ENCODE measurements around the gene ZBTB12. TPM values are rescaled to one million over a fixed set of nuclear protein-coding genes. Genes with fewer than 3 reads are reported as not detected.
A peak's percentile ranks its signal among the peaks of the same experiment; 100 is the strongest.

ZBTB12 gene
- total and polyA plus RNA-seq, 2 of the 13 experiments (the other 11 are each of a cell fraction or from before 2014, with no cell fraction given), result 4.8 to 6.0 TPM

- H3K4me1 ChIP-seq (ENCODE audit: insufficient read depth, low read length), result peaks cover 35% of the 10 kb centered on the region
- H3K4me2 ChIP-seq (ENCODE audit: low read depth, low read length), result peak overlapping the region; percentile 48
- no peaks in the 10 kb centered on the region for H3K27me3 ChIP-seq (ENCODE audit: control insufficient read depth in 1 of 2, insufficient read depth in 2 of 2, low read length in 2 of 2)
- H3K9ac ChIP-seq (ENCODE audit: insufficient read depth, low read depth, low read length), result peak overlapping the region; percentile 8
- no peak overlapping the region for H3K4me3 ChIP-seq (replicated peaks in 1 of 3; ENCODE audit: insufficient read depth in 1 of 3, low read depth in 2 of 3, low read length in 3 of 3)
- no peaks in the 10 kb centered on the region for H3K9me3 ChIP-seq (ENCODE audit: low read length)
- in situ Hi-C loops (cut with HindIII; ENCODE audit: extremely low pct_ligation_motif_present, low pct_unique_long_range_greater_than_20kb), result no loop called here
- FAIRE-seq (no peak), DNase-seq (ENCODE audit: low spot score) (no peak), ATAC-seq (peak; percentile 9)
- CTCF ChIA-PET (ENCODE audit: low intra/inter-chr PET ratio, low total read pairs), result no interaction called here
- POLR2A ChIA-PET, result interaction anchor here (3.1 to 5.9 kb wide), 2 partner anchors 13 to 15 kb away, joined by 52 to 93 read pairs; partner anchors contain the start of gene NEU1
- H3K79me2 ChIP-seq (ENCODE audit: insufficient read depth, low read length), result no peaks in the 10 kb centered on the region
- peak overlapping the region; percentile 43 for H3K27ac ChIP-seq (ENCODE audit: extremely low read length, insufficient read depth, low read length)
- 9% methylated on average over 2 of the region's 2 CpGs for WGBS (ENCODE audit: low lambda C conversion rate)
- no TSS peak for BruUV-seq (replicated peaks)
- H3K36me3 ChIP-seq (replicated peaks in 1 of 2; ENCODE audit: control insufficient read depth in 1 of 2, insufficient read depth in 2 of 2, low read length in 2 of 2), result no peaks in the 10 kb centered on the region
- no peaks in the 10 kb centered on the region for H4K20me1 ChIP-seq (ENCODE audit: insufficient read depth, low read length)
- intact Hi-C loops (cut with micrococcal nuclease; ENCODE audit: unreplicated experiment), result no loop called here
- peak overlapping the region; percentile 43 for H2AFZ ChIP-seq (ENCODE audit: low read length)
- TF ChIP-seq IRF9 (CRISPR knock-in tag; IDR thresholded peaks at IDR 0.05; ENCODE audit: borderline replicate concordance) (no peak), NRL (CRISPR knock-in tag; IDR thresholded peaks at IDR 0.05; ENCODE audit: borderline replicate concordance) (no peak), HNRNPK (IDR thresholded peaks at IDR 0.05; ENCODE audit: low read depth, low read length, poor library complexity, severe bottlenecking) (peak; percentile 29), ZNF136 (CRISPR knock-in tag; IDR thresholded peaks at IDR 0.05; ENCODE audit: low read depth) (no peak), ZBTB7B (CRISPR knock-in tag; IDR thresholded peaks at IDR 0.05) (no peak), ELF4 (CRISPR knock-in tag; IDR thresholded peaks at IDR 0.05; ENCODE audit: borderline replicate concordance) (no peak), ZNF446 (CRISPR knock-in tag; IDR thresholded peaks at IDR 0.05) (no peak), ZNF230 (CRISPR knock-in tag; IDR thresholded peaks at IDR 0.05) (no peak), ZBTB25 (CRISPR knock-in tag; IDR thresholded peaks at IDR 0.05) (no peak), SKIL (CRISPR knock-in tag; IDR thresholded peaks at IDR 0.05; ENCODE audit: borderline replicate concordance) (no peak), ZNF124 (CRISPR knock-in tag; IDR thresholded peaks at IDR 0.05) (no peak), CENPT (CRISPR knock-in tag; IDR thresholded peaks at IDR 0.05; ENCODE audit: low read depth) (no peak), ATAD3A (CRISPR knock-in tag; IDR thresholded peaks at IDR 0.05) (no peak), ZBTB14 (CRISPR knock-in tag; IDR thresholded peaks at IDR 0.05) (no peak), PPARG (CRISPR knock-in tag; conservative IDR thresholded peaks at IDR 0.05) (no peak), ZNF749 (CRISPR knock-in tag; IDR thresholded peaks at IDR 0.05; ENCODE audit: borderline replicate concordance) (no peak), RFXANK (CRISPR knock-in tag; IDR thresholded peaks at IDR 0.05) (no peak), HNRNPLL (IDR thresholded peaks at IDR 0.05; ENCODE audit: low read depth, low read length, poor library complexity, severe bottlenecking) (no peak), TMF1 (CRISPR knock-in tag; IDR thresholded peaks at IDR 0.05; ENCODE audit: low read depth) (no peak)
- TF ChIP-seq, protein P1, sequence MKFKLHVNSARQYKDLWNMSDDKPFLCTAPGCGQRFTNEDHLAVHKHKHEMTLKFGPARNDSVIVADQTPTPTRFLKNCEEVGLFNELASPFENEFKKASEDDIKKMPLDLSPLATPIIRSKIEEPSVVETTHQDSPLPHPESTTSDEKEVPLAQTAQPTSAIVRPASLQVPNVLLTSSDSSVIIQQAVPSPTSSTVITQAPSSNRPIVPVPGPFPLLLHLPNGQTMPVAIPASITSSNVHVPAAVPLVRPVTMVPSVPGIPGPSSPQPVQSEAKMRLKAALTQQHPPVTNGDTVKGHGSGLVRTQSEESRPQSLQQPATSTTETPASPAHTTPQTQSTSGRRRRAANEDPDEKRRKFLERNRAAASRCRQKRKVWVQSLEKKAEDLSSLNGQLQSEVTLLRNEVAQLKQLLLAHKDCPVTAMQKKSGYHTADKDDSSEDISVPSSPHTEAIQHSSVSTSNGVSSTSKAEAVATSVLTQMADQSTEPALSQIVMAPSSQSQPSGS (CRISPR knock-in tag; IDR thresholded peaks at IDR 0.05), result no peak
Observed at GRCh38 chr6:31851485-31851832, 50.4 kb downstream of the ZBTB12 start.

All from HepG2 (cell line).